ENCODE results near the gene PDE4DIP. TPM values are rescaled to one million over a fixed set of nuclear protein-coding genes. Genes with fewer than 3 reads are reported as not detected.
"Not testable (repeated sequence)": the region's sequence is repeated elsewhere in the genome, so short reads cannot be mapped to it uniquely, and the experiment has no call there.

Gene PDE4DIP
- polyA plus RNA-seq, 4 donors: 31.9 to 50.8 (median 37.1) TPM

- not testable (repeated sequence) for H3K27me3 ChIP-seq (ENCODE audit: control insufficient read depth in 3 of 3, insufficient read depth in 3 of 3, low read length in 3 of 3); FAIRE-seq; H3K9me3 ChIP-seq (ENCODE audit: control insufficient read depth in 2 of 2, insufficient read depth in 1 of 2, low read depth in 1 of 2, low read length in 1 of 2); H3K36me3 ChIP-seq (ENCODE audit: control insufficient read depth in 3 of 3, insufficient read depth in 2 of 3, low read depth in 1 of 3, low read length in 3 of 3); H3K4me3 ChIP-seq (ENCODE audit: low read depth in 1 of 3, low read length in 3 of 3); H3K4me1 ChIP-seq (ENCODE audit: control insufficient read depth in 3 of 3, insufficient read depth in 2 of 3, low read depth in 1 of 3, low read length in 2 of 3); H3K27ac ChIP-seq (ENCODE audit: low read depth in 1 of 3, low read length in 2 of 3); DNase-seq
- 100% methylated on average over 1 of the region's 5 CpGs; no CpG with 5 or more reads in 2 of the 3 donors for WGBS, 3 donors
These were observed 11.1 kb downstream of the PDE4DIP start for GRCh38 chr1:148855367-148855766.

GRCh38 chr1:148860049-148860448 lies 15.8 kb downstream of the PDE4DIP start:
- not testable (repeated sequence) for H3K4me3 ChIP-seq (ENCODE audit: low read depth in 1 of 3, low read length in 3 of 3); H3K27me3 ChIP-seq (ENCODE audit: control insufficient read depth in 3 of 3, insufficient read depth in 3 of 3, low read length in 3 of 3); FAIRE-seq; H3K4me1 ChIP-seq (ENCODE audit: control insufficient read depth in 3 of 3, insufficient read depth in 2 of 3, low read depth in 1 of 3, low read length in 2 of 3); DNase-seq; H3K9me3 ChIP-seq (ENCODE audit: control insufficient read depth in 2 of 2, insufficient read depth in 1 of 2, low read depth in 1 of 2, low read length in 1 of 2); H3K27ac ChIP-seq (ENCODE audit: low read depth in 1 of 3, low read length in 2 of 3); H3K36me3 ChIP-seq (ENCODE audit: control insufficient read depth in 3 of 3, insufficient read depth in 2 of 3, low read depth in 1 of 3, low read length in 3 of 3)
- no CpG with 5 or more reads among the region's 2 CpGs for WGBS, 3 donors

GRCh38 chr1:148860579-148861259 lies 16.5 kb downstream of the PDE4DIP start:
- H3K4me1 ChIP-seq (ENCODE audit: control insufficient read depth in 3 of 3, insufficient read depth in 2 of 3, low read depth in 1 of 3, low read length in 2 of 3); FAIRE-seq; DNase-seq; H3K36me3 ChIP-seq (ENCODE audit: control insufficient read depth in 3 of 3, insufficient read depth in 2 of 3, low read depth in 1 of 3, low read length in 3 of 3); H3K4me3 ChIP-seq (ENCODE audit: low read depth in 1 of 3, low read length in 3 of 3); H3K27ac ChIP-seq (ENCODE audit: low read depth in 1 of 3, low read length in 2 of 3); H3K9me3 ChIP-seq (ENCODE audit: control insufficient read depth in 2 of 2, insufficient read depth in 1 of 2, low read depth in 1 of 2, low read length in 1 of 2); H3K27me3 ChIP-seq (ENCODE audit: control insufficient read depth in 3 of 3, insufficient read depth in 3 of 3, low read length in 3 of 3): not testable (repeated sequence)
- WGBS, 3 donors: no CpG with 5 or more reads among the region's 6 CpGs

GRCh38 chr1:148862590-148862989 lies 18.4 kb downstream of the PDE4DIP start:
- not testable (repeated sequence) for H3K36me3 ChIP-seq (ENCODE audit: control insufficient read depth in 3 of 3, insufficient read depth in 2 of 3, low read depth in 1 of 3, low read length in 3 of 3)

GRCh38 chr1:148868924-148869633 lies 24.9 kb downstream of the PDE4DIP start:
- WGBS, 3 donors: no CpG with 5 or more reads among the region's 6 CpGs
- not testable (repeated sequence) for FAIRE-seq

More at GRCh38 chr1:148862590-148862989, 18.4 kb downstream of the PDE4DIP start:
- WGBS, 3 donors: no CpG with 5 or more reads among the region's 3 CpGs
- not testable (repeated sequence) for H3K27ac ChIP-seq (ENCODE audit: low read depth in 1 of 3, low read length in 2 of 3); DNase-seq; H3K9me3 ChIP-seq (ENCODE audit: control insufficient read depth in 2 of 2, insufficient read depth in 1 of 2, low read depth in 1 of 2, low read length in 1 of 2); H3K4me3 ChIP-seq (ENCODE audit: low read depth in 1 of 3, low read length in 3 of 3); H3K27me3 ChIP-seq (ENCODE audit: control insufficient read depth in 3 of 3, insufficient read depth in 3 of 3, low read length in 3 of 3); FAIRE-seq; H3K4me1 ChIP-seq (ENCODE audit: control insufficient read depth in 3 of 3, insufficient read depth in 2 of 3, low read depth in 1 of 3, low read length in 2 of 3)

GRCh38 chr1:148869634-148869961 lies 25.4 kb downstream of the PDE4DIP start:
- WGBS, 3 donors: no CpG with 5 or more reads among the region's 1 CpG
- H3K9me3 ChIP-seq (ENCODE audit: control insufficient read depth in 2 of 2, insufficient read depth in 1 of 2, low read depth in 1 of 2, low read length in 1 of 2); DNase-seq; H3K4me3 ChIP-seq (ENCODE audit: low read depth in 1 of 3, low read length in 3 of 3); H3K4me1 ChIP-seq (ENCODE audit: control insufficient read depth in 3 of 3, insufficient read depth in 2 of 3, low read depth in 1 of 3, low read length in 2 of 3); H3K27ac ChIP-seq (ENCODE audit: low read depth in 1 of 3, low read length in 2 of 3); FAIRE-seq; H3K36me3 ChIP-seq (ENCODE audit: control insufficient read depth in 3 of 3, insufficient read depth in 2 of 3, low read depth in 1 of 3, low read length in 3 of 3); H3K27me3 ChIP-seq (ENCODE audit: control insufficient read depth in 3 of 3, insufficient read depth in 3 of 3, low read length in 3 of 3): not testable (repeated sequence)

More at GRCh38 chr1:148868924-148869633, 24.9 kb downstream of the PDE4DIP start:
- H3K4me3 ChIP-seq (ENCODE audit: low read depth in 1 of 3, low read length in 3 of 3); DNase-seq; H3K27ac ChIP-seq (ENCODE audit: low read depth in 1 of 3, low read length in 2 of 3); H3K4me1 ChIP-seq (ENCODE audit: control insufficient read depth in 3 of 3, insufficient read depth in 2 of 3, low read depth in 1 of 3, low read length in 2 of 3); H3K27me3 ChIP-seq (ENCODE audit: control insufficient read depth in 3 of 3, insufficient read depth in 3 of 3, low read length in 3 of 3); H3K9me3 ChIP-seq (ENCODE audit: control insufficient read depth in 2 of 2, insufficient read depth in 1 of 2, low read depth in 1 of 2, low read length in 1 of 2); H3K36me3 ChIP-seq (ENCODE audit: control insufficient read depth in 3 of 3, insufficient read depth in 2 of 3, low read depth in 1 of 3, low read length in 3 of 3): not testable (repeated sequence)

GRCh38 chr1:148874408-148875388 lies 30.5 kb downstream of the PDE4DIP start:
- H3K4me1 ChIP-seq (ENCODE audit: control insufficient read depth in 3 of 3, insufficient read depth in 2 of 3, low read depth in 1 of 3, low read length in 2 of 3); H3K36me3 ChIP-seq (ENCODE audit: control insufficient read depth in 3 of 3, insufficient read depth in 2 of 3, low read depth in 1 of 3, low read length in 3 of 3); H3K27ac ChIP-seq (ENCODE audit: low read depth in 1 of 3, low read length in 2 of 3); H3K4me3 ChIP-seq (ENCODE audit: low read depth in 1 of 3, low read length in 3 of 3); H3K9me3 ChIP-seq (ENCODE audit: control insufficient read depth in 2 of 2, insufficient read depth in 1 of 2, low read depth in 1 of 2, low read length in 1 of 2); H3K27me3 ChIP-seq (ENCODE audit: control insufficient read depth in 3 of 3, insufficient read depth in 3 of 3, low read length in 3 of 3); FAIRE-seq; DNase-seq: not testable (repeated sequence)
- WGBS, 3 donors: 22% methylated on average over 1 of the region's 5 CpGs; no CpG with 5 or more reads in 2 of the 3 donors

GRCh38 chr1:148879812-148880416 lies 35.7 kb downstream of the PDE4DIP start:
- not testable (repeated sequence) for FAIRE-seq; H3K9me3 ChIP-seq (ENCODE audit: control insufficient read depth in 2 of 2, insufficient read depth in 1 of 2, low read depth in 1 of 2, low read length in 1 of 2); H3K27me3 ChIP-seq (ENCODE audit: control insufficient read depth in 3 of 3, insufficient read depth in 3 of 3, low read length in 3 of 3); H3K4me1 ChIP-seq (ENCODE audit: control insufficient read depth in 3 of 3, insufficient read depth in 2 of 3, low read depth in 1 of 3, low read length in 2 of 3); DNase-seq; H3K36me3 ChIP-seq (ENCODE audit: control insufficient read depth in 3 of 3, insufficient read depth in 2 of 3, low read depth in 1 of 3, low read length in 3 of 3); H3K27ac ChIP-seq (ENCODE audit: low read depth in 1 of 3, low read length in 2 of 3); H3K4me3 ChIP-seq (ENCODE audit: low read depth in 1 of 3, low read length in 3 of 3)
- no CpG with 5 or more reads among the region's 2 CpGs for WGBS, 3 donors
